SU-DHL-6 (cell line): ENCODE results near the gene NFIA.

Experiments
- H2AFZ ChIP-seq: fragments of 200-600 bp; sonication (generic); 2 replicates; pipeline ENCODE4 v1.6.1; 2014; ENCODE audit warnings: low read depth, mild to moderate bottlenecking, moderate library complexity, mixed read lengths, antibody characterized with exemption, low read length; ENCODE audit not compliant: severe bottlenecking
- H3F3A ChIP-seq: fragments of 200-600 bp; shearing (Covaris generic); 2 replicates; pipeline ENCODE4 v1.6.0; 2016; ENCODE audit warnings: antibody characterized with exemption, mild to moderate bottlenecking; ENCODE audit not compliant: insufficient read depth
- H3K27ac ChIP-seq: fragments of 200-600 bp; sonication (generic); 2 replicates; pipeline ENCODE4 v1.5.1; 2016; ENCODE audit warnings: low read depth, mild to moderate bottlenecking, low read length, moderate library complexity, mixed read lengths
- H3K27me3 ChIP-seq: fragments of 200-600 bp; sonication (generic), shearing (Covaris generic); 2 replicates; pipeline ENCODE4 v1.6.0; 2014; ENCODE audit warnings: mild to moderate bottlenecking, low read length
- H3K36me3 ChIP-seq: fragments of 200-600 bp; sonication (generic); 2 replicates; pipeline ENCODE4 v1.6.1; 2014; ENCODE audit warnings: mild to moderate bottlenecking, low read length, mixed read lengths
- H3K4me2 ChIP-seq: fragments of 300-600, 200-600 bp; shearing (Covaris generic), sonication (generic); 2 replicates; pipeline ENCODE4 v1.6.0; 2014; ENCODE audit warnings: low read length, low read depth, mild to moderate bottlenecking; ENCODE audit not compliant: poor library complexity, severe bottlenecking
- H3K4me3 ChIP-seq: fragments of 200-600 bp; sonication (generic); 2 replicates; pipeline ENCODE4 v1.5.1; 2014; ENCODE audit warnings: antibody characterized with exemption, low read length, mild to moderate bottlenecking, mixed read lengths; ENCODE audit not compliant: insufficient read depth, poor library complexity, severe bottlenecking
- H3K79me2 ChIP-seq: fragments of 200-600 bp; sonication (generic); 2 replicates; pipeline ENCODE4 v1.6.1; 2014; ENCODE audit warnings: mild to moderate bottlenecking, low read length, moderate library complexity; ENCODE audit not compliant: insufficient read depth
- H3K9ac ChIP-seq: fragments of 200-600 bp; sonication (generic); 2 replicates; pipeline ENCODE4 v1.7.0; 2014; ENCODE audit warnings: mild to moderate bottlenecking, low read length
- H3K9me2 ChIP-seq: fragments of 200-600 bp; sonication (generic); replicated peaks from 2 replicates; pipeline ENCODE4 v1.6.1; 2014; ENCODE audit warnings: low read length; ENCODE audit not compliant: insufficient read depth
- H3K9me3 ChIP-seq: fragments of 200-600 bp; sonication (generic); 2 replicates; pipeline ENCODE4 v1.6.1; 2014; ENCODE audit warnings: low read length, mixed read lengths; ENCODE audit not compliant: insufficient read depth
- H4K20me1 ChIP-seq: fragments of 200-600 bp; sonication (generic); 2 replicates; pipeline ENCODE4 v1.6.1; 2014; ENCODE audit warnings: low read depth, mild to moderate bottlenecking, antibody characterized with exemption, low read length, moderate library complexity, mixed read lengths
- CTCF ChIP-seq: fragments of 200-600 bp; sonication (generic); IDR thresholded peaks from one replicate; pipeline ENCODE4 v1.5.1; 2017; ENCODE audit warnings: antibody characterized with exemption, mild to moderate bottlenecking, low read length, moderate library complexity; ENCODE audit not compliant: insufficient read depth, poor library complexity, severe bottlenecking
- EZH2phosphoT487 ChIP-seq: fragments of 200-600 bp; sonication (generic), shearing (Covaris generic); conservative IDR thresholded peaks from 2 replicates; pipeline ENCODE4 v1.6.1; 2018; ENCODE audit warnings: mild to moderate bottlenecking, antibody characterized with exemption, low read length, moderate library complexity, mixed read lengths

Gene NFIA

GRCh38 chr1:61241411-61241838 lies 159.1 kb downstream of the NFIA start:
- no peak for TF ChIP-seq CTCF
- TF ChIP-seq EZH2phosphoT487, result no peak
- Histone ChIP-seq H3K36me3 (no peaks in the 10 kb centered on the region), H3K79me2 (no peaks in the 10 kb centered on the region), H2AFZ (no peak overlapping the region), H3K9me2 (no peaks in the 10 kb centered on the region), H3K4me3 (no peak overlapping the region), H3K9me3 (no peaks in the 10 kb centered on the region), H3F3A (no peaks in the 10 kb centered on the region), H3K27me3 (no peaks in the 10 kb centered on the region), H3K27ac (no peak overlapping the region), H3K4me2 (no peak overlapping the region), H3K9ac (no peak overlapping the region), H4K20me1 (no peaks in the 10 kb centered on the region)

- H3K4me3 ChIP-seq, result no peak overlapping the region
- no peaks in the 10 kb centered on the region for H3K9me2 ChIP-seq
- H3K9ac ChIP-seq, result no peak overlapping the region
- TF ChIP-seq EZH2phosphoT487, result no peak
- TF ChIP-seq CTCF, result no peak
- H3K9me3 ChIP-seq, result no peaks in the 10 kb centered on the region
- no peaks in the 10 kb centered on the region for H4K20me1 ChIP-seq
- no peaks in the 10 kb centered on the region for H3K27me3 ChIP-seq
- no peak overlapping the region for H3K27ac ChIP-seq
- H3K79me2 ChIP-seq, result no peaks in the 10 kb centered on the region
- H3K36me3 ChIP-seq, result no peaks in the 10 kb centered on the region
- H3F3A ChIP-seq, result no peaks in the 10 kb centered on the region
- H2AFZ ChIP-seq, result no peak overlapping the region
- H3K4me2 ChIP-seq, result no peak overlapping the region
Measured at GRCh38 chr1:61241973-61242381, 159.6 kb downstream of the NFIA start.

GRCh38 chr1:61244114-61244513 lies 161.8 kb downstream of the NFIA start:
- H3K4me2 ChIP-seq, result no peak overlapping the region
- H3K9ac ChIP-seq, result no peak overlapping the region
- no peaks in the 10 kb centered on the region for H4K20me1 ChIP-seq
- no peaks in the 10 kb centered on the region for H3K9me3 ChIP-seq
- no peaks in the 10 kb centered on the region for H3K36me3 ChIP-seq
- no peaks in the 10 kb centered on the region for H3K79me2 ChIP-seq
- no peak overlapping the region for H3K27ac ChIP-seq
- no peaks in the 10 kb centered on the region for H3K27me3 ChIP-seq
- no peaks in the 10 kb centered on the region for H3K9me2 ChIP-seq
- TF ChIP-seq CTCF (no peak), EZH2phosphoT487 (no peak)
- H3F3A ChIP-seq, result no peaks in the 10 kb centered on the region
- H2AFZ ChIP-seq, result no peak overlapping the region
- H3K4me3 ChIP-seq, result no peak overlapping the region
